ENCODE data around the gene DNAJC11.

Gene DNAJC11

GRCh38 chr1:6625584-6626149 is 75.9 kb downstream of the DNAJC11 start:
- no peak for DNase-seq (ENCODE audit: low read depth, low spot score)

GRCh38 chr1:6624710-6625583 is 76.7 kb downstream of the DNAJC11 start, which contains the start of gene THAP3:
THAP3 (plus strand) TSS chr1:6624868; CDS start chr1:6625219, 351 bp downstream.
- peak; percentile 76 for DNase-seq (ENCODE audit: low read depth, low spot score)

- no peak for DNase-seq (ENCODE audit: low read depth, low spot score)
These were observed 78.2 kb downstream of the DNAJC11 start for GRCh38 chr1:6623269-6623965.

- DNase-seq (ENCODE audit: low read depth, low spot score) = no peak
These were observed 79.0 kb downstream of the DNAJC11 start for GRCh38 chr1:6622396-6623152.

- DNase-seq (ENCODE audit: low read depth, low spot score) = no peak
These were observed 79.9 kb downstream of the DNAJC11 start for GRCh38 chr1:6621429-6622391.

- no peak for DNase-seq (ENCODE audit: low read depth, low spot score)
These were observed 82.6 kb downstream of the DNAJC11 start for GRCh38 chr1:6619045-6619444.

GRCh38 chr1:6614929-6615785 is 86.5 kb downstream of the DNAJC11 start:
- no peak for DNase-seq (ENCODE audit: low read depth, low spot score)

- no peak for DNase-seq (ENCODE audit: low read depth, low spot score)
These were observed 87.3 kb downstream of the DNAJC11 start for GRCh38 chr1:6614019-6614928.

- DNase-seq (ENCODE audit: low read depth, low spot score) = peak; percentile 99
These were observed 88.1 kb downstream of the DNAJC11 start, which contains the start of gene PHF13 for GRCh38 chr1:6613361-6614018. PHF13 (plus strand) TSS chr1:6613731; CDS start chr1:6614067, 336 bp downstream.

GRCh38 chr1:6612641-6613360 is 88.8 kb downstream of the DNAJC11 start:
- DNase-seq (ENCODE audit: low read depth, low spot score) = no peak

GRCh38 chr1:6603915-6604558 is 97.6 kb downstream of the DNAJC11 start:
- no peak for DNase-seq (ENCODE audit: low read depth, low spot score)

- peak; percentile 30 for DNase-seq (ENCODE audit: low read depth, low spot score)
These were observed 98.2 kb downstream of the DNAJC11 start for GRCh38 chr1:6603238-6603914.

- peak; percentile 72 for DNase-seq (ENCODE audit: low read depth, low spot score)
These were observed 98.9 kb downstream of the DNAJC11 start, which contains the start of gene KLHL21 for GRCh38 chr1:6602669-6603237. KLHL21 (minus strand) TSS chr1:6602869; CDS start chr1:6602817, 52 bp downstream.

- DNase-seq (ENCODE audit: low read depth, low spot score) = no peak
These were observed 99.5 kb downstream of the DNAJC11 start for GRCh38 chr1:6601923-6602668.
